Activated gamma-delta T cell treated with anti-CD3 and anti-CD28 coated beads, Interleukin-2, amount 50 U/mL, for 16 hours (primary cell): ENCODE data around the gene ROBO1.
"Not testable (repeated sequence)": the region's sequence is repeated elsewhere in the genome, so short reads cannot be mapped to it uniquely, and the experiment has no call there.

Experiments used
- DNase-seq: peaks from one replicate; pipeline ENCODE4 v3.0.0-alpha.2; 2020; ENCODE audit warnings: low read depth

ROBO1 gene

GRCh38 chr3:78908236-78908635, 859.6 kb downstream of the ROBO1 start:
- DNase-seq, result no peak

GRCh38 chr3:78907367-78907766, 860.4 kb downstream of the ROBO1 start:
- DNase-seq, result no peak

- no peak for DNase-seq
These were observed 860.9 kb downstream of the ROBO1 start for GRCh38 chr3:78906930-78907329.

GRCh38 chr3:78906245-78906644, 861.6 kb downstream of the ROBO1 start:
- no peak for DNase-seq

- DNase-seq, result no peak
These were observed 862.1 kb downstream of the ROBO1 start for GRCh38 chr3:78905700-78906099.

GRCh38 chr3:78901544-78901943, 866.3 kb downstream of the ROBO1 start:
- no peak for DNase-seq

- no peak for DNase-seq
These were observed 866.9 kb downstream of the ROBO1 start for GRCh38 chr3:78900880-78901279.

GRCh38 chr3:78900426-78900825, 867.4 kb downstream of the ROBO1 start:
- DNase-seq, result no peak

- DNase-seq, result no peak
These were observed 872.3 kb downstream of the ROBO1 start for GRCh38 chr3:78895528-78895927.

GRCh38 chr3:78894787-78895186, 873.0 kb downstream of the ROBO1 start:
- DNase-seq, result no peak

- no peak for DNase-seq
These were observed 874.6 kb downstream of the ROBO1 start for GRCh38 chr3:78893161-78893560.

- no peak for DNase-seq
These were observed 878.5 kb downstream of the ROBO1 start for GRCh38 chr3:78889348-78889747.

GRCh38 chr3:78888635-78889034, 879.2 kb downstream of the ROBO1 start:
- DNase-seq, result no peak

GRCh38 chr3:78887547-78888011, 880.2 kb downstream of the ROBO1 start:
- DNase-seq, result no peak

GRCh38 chr3:78887029-78887428, 880.8 kb downstream of the ROBO1 start:
- no peak for DNase-seq

GRCh38 chr3:78884567-78884966, 883.2 kb downstream of the ROBO1 start:
- DNase-seq, result not testable (repeated sequence)

- DNase-seq, result no peak
These were observed 885.5 kb downstream of the ROBO1 start for GRCh38 chr3:78882251-78882650.

GRCh38 chr3:78881501-78881900, 886.3 kb downstream of the ROBO1 start:
- DNase-seq, result no peak

- DNase-seq, result no peak
These were observed 887.0 kb downstream of the ROBO1 start for GRCh38 chr3:78880603-78881461.

GRCh38 chr3:78879295-78879860, 888.4 kb downstream of the ROBO1 start:
- no peak for DNase-seq

- no peak for DNase-seq
These were observed 889.0 kb downstream of the ROBO1 start for GRCh38 chr3:78878789-78879188.

GRCh38 chr3:78878011-78878410, 889.8 kb downstream of the ROBO1 start:
- DNase-seq, result no peak

GRCh38 chr3:78875851-78876250, 891.9 kb downstream of the ROBO1 start:
- no peak for DNase-seq

- DNase-seq, result no peak
These were observed 892.4 kb downstream of the ROBO1 start for GRCh38 chr3:78875436-78875835.
